ENCODE measurements around the gene PLA2G4E. TPM values are rescaled to one million over a fixed set of nuclear protein-coding genes. Genes with fewer than 3 reads are reported as not detected.

Gene PLA2G4E
- total RNA-seq, 1 donor from 2014 or later = not detected

GRCh38 chr15:42021593-42021992 lies 751 bp upstream of the PLA2G4E start:
- no peaks in the 10 kb centered on the region for H3K9me3 Mint-ChIP-seq

DNA sequence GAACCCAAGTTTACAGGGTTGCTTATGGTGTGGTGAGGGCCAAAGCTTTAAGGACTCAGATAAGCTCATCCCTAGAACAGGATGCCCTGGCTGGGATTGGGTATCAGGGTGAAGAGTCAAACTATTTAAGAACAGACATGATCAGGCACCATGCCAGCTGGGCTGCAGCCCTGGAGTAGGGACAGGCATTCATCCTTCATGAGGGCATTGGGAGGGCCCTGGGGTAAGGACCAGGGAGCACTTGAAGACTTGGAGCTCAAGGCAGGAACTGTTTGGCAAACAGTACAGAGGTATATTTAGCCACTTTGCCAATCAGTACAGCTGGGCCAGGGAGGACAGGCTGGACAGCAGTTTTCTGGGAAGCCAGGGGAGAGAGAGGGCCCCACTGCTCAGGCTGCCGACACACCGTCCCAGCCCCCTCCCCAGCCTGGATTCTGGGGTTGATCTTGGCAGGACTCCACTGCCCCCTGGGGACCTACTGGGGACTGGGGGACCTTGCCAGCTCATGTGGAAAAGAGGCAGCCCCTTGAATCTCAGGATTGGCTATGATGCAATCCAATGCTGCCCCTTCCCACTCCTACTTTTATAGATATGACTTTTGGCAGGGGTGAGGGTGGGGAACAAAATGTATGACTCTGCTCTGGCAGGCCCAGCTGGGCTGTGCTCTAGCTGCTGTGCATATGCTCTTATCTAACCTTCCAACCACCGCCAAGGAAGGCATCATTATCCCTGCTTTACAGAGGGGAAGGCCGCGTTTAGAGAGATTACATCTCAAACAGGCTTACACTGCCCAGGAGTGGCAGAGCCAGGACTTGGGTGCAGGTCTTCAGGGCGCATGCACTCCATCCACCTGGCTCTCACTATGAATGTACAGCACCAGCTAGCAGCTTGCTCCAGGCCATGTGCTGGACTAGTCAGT lies 2.3 kb downstream of the PLA2G4E start:
- H3K36me3 Mint-ChIP-seq (ENCODE audit: low read depth) = no peaks in the 10 kb centered on the region
- no peaks in the 10 kb centered on the region for H3K9me3 Mint-ChIP-seq
- peaks cover 3% of the 10 kb centered on the region for H3K27me3 Mint-ChIP-seq
- no peak overlapping the region for H3K27ac Mint-ChIP-seq
- H3K4me3 Mint-ChIP-seq = no peak overlapping the region
- intact Hi-C loops (cut with micrococcal nuclease) = no loop called here
- H3K4me1 Mint-ChIP-seq = no peaks in the 10 kb centered on the region
- DNase-seq = no peak

More at GRCh38 chr15:42021593-42021992, 751 bp upstream of the PLA2G4E start:
- intact Hi-C loops (cut with micrococcal nuclease) = no loop called here
- no peaks in the 10 kb centered on the region for H3K4me1 Mint-ChIP-seq
- no peak for DNase-seq
- H3K27ac Mint-ChIP-seq = no peak overlapping the region
- peaks cover 9% of the 10 kb centered on the region for H3K27me3 Mint-ChIP-seq
- no peak overlapping the region for H3K4me3 Mint-ChIP-seq
- H3K36me3 Mint-ChIP-seq (ENCODE audit: low read depth) = no peaks in the 10 kb centered on the region

DNA sequence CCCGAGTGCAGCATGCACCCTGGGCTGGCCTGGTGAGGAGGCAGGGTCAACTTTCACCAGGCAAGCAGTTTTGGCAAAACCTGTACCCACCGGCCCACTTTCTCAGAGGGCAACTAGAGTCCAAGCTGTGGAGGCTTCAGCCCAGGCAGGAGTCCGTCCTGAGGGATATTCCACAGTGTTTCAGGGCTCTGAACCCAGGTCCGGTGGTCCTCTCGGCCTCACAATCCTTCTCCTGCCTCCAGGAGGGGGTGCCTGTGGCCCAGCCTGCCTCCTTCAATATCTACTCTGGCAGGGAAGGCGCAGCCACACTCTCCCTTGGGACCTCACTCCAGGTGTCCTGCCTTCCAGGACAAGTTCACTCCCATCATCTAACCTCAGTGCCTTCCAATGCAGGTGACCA lies 3.9 kb downstream of the PLA2G4E start:
- DNase-seq = no peak
- H3K9me3 Mint-ChIP-seq = no peaks in the 10 kb centered on the region
- H3K4me3 Mint-ChIP-seq = no peak overlapping the region
- intact Hi-C loops (cut with micrococcal nuclease) = no loop called here
- peaks cover 3% of the 10 kb centered on the region for H3K27me3 Mint-ChIP-seq
- peaks cover 4% of the 10 kb centered on the region for H3K4me1 Mint-ChIP-seq
- no peak overlapping the region for H3K27ac Mint-ChIP-seq
- H3K36me3 Mint-ChIP-seq (ENCODE audit: low read depth) = no peaks in the 10 kb centered on the region

DNA sequence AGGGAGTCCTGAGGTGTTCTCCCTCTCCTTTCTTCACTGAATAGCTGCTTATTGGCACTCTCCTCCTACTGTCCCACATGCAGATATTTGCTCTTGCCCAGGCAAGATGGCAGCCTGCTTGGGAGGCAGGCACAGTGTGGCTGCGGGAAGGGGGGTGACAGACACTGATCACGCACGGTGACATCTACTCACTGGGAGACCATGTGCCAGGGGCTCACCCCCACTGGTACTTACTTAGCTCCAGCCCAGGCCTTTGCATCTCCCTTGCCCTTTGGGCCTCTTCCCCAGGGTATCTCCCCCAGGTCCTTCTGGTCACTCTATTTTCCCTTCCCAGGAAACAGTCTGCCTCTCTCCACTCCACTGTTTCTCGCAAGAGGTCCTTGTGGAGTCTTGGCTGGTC lies 6.4 kb downstream of the PLA2G4E start:
- Mint-ChIP-seq H3K27ac (no peak overlapping the region), H3K4me3 (no peak overlapping the region), H3K36me3 (ENCODE audit: low read depth) (no peaks in the 10 kb centered on the region), H3K27me3 (peaks cover 3% of the 10 kb centered on the region), H3K9me3 (no peaks in the 10 kb centered on the region), H3K4me1 (peaks cover 21% of the 10 kb centered on the region)
- intact Hi-C loops (cut with micrococcal nuclease) = no loop called here
- DNase-seq = no peak

- H3K27me3 Mint-ChIP-seq = peaks cover 3% of the 10 kb centered on the region
- peaks cover 26% of the 10 kb centered on the region for H3K4me1 Mint-ChIP-seq
- intact Hi-C loops (cut with micrococcal nuclease) = no loop called here
- no peak overlapping the region for H3K27ac Mint-ChIP-seq
- no peak for DNase-seq
- H3K4me3 Mint-ChIP-seq = no peak overlapping the region
- H3K9me3 Mint-ChIP-seq = no peaks in the 10 kb centered on the region
- no peaks in the 10 kb centered on the region for H3K36me3 Mint-ChIP-seq (ENCODE audit: low read depth)
Measured at GRCh38 chr15:42012928-42013482, 7.8 kb downstream of the PLA2G4E start.

GRCh38 chr15:42012241-42012640 lies 8.6 kb downstream of the PLA2G4E start:
- peak overlapping the region; percentile 39 for H3K27ac Mint-ChIP-seq

GRCh38 chr15:42011074-42011473 lies 9.8 kb downstream of the PLA2G4E start:
- Mint-ChIP-seq H3K9me3 (no peaks in the 10 kb centered on the region), H3K36me3 (ENCODE audit: low read depth) (no peaks in the 10 kb centered on the region), H3K27ac (peak overlapping the region; percentile 73), H3K27me3 (no peaks in the 10 kb centered on the region), H3K4me1 (peaks cover 31% of the 10 kb centered on the region), H3K4me3 (no peak overlapping the region)
- intact Hi-C loops (cut with micrococcal nuclease) = no loop called here
- no peak for DNase-seq

More at GRCh38 chr15:42012241-42012640, 8.6 kb downstream of the PLA2G4E start:
- Mint-ChIP-seq H3K4me3 (no peak overlapping the region), H3K27me3 (no peaks in the 10 kb centered on the region), H3K36me3 (ENCODE audit: low read depth) (no peaks in the 10 kb centered on the region), H3K4me1 (peaks cover 29% of the 10 kb centered on the region), H3K9me3 (no peaks in the 10 kb centered on the region)
- intact Hi-C loops (cut with micrococcal nuclease) = no loop called here
- no peak for DNase-seq

DNA sequence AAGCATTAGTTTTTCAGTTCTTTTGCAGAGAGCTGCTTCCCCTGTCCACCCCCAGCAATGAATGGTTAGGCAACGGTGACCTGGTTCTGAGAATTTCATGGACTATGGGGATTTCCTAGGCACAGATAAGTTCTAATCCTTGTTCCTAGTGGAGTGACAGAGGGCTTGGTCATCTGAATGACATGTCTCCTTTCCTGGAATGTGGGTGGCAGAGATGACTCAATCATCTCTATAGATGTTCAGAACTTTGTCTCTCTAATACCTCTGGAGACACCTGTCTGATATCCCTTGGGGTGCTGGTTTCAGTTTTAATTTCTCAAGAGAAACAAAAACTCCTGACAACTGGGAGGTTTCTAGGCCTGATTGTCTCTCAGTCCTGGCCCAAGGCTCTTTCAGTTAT lies 10.4 kb downstream of the PLA2G4E start:
- no peaks in the 10 kb centered on the region for H3K9me3 Mint-ChIP-seq
- peak; percentile 65 for DNase-seq
- H3K27me3 Mint-ChIP-seq = no peaks in the 10 kb centered on the region
- peak overlapping the region; percentile 14 for H3K4me3 Mint-ChIP-seq
- peak overlapping the region; percentile 73 for H3K27ac Mint-ChIP-seq
- no peaks in the 10 kb centered on the region for H3K36me3 Mint-ChIP-seq (ENCODE audit: low read depth)
- H3K4me1 Mint-ChIP-seq = peaks cover 33% of the 10 kb centered on the region
- intact Hi-C loops (cut with micrococcal nuclease) = no loop called here

GRCh38 chr15:42009474-42009873 lies 11.4 kb downstream of the PLA2G4E start:
- no peaks in the 10 kb centered on the region for H3K9me3 Mint-ChIP-seq
- no peak overlapping the region for H3K27ac Mint-ChIP-seq
- no peaks in the 10 kb centered on the region for H3K27me3 Mint-ChIP-seq
- H3K4me3 Mint-ChIP-seq = no peak overlapping the region
- no peaks in the 10 kb centered on the region for H3K36me3 Mint-ChIP-seq (ENCODE audit: low read depth)
- intact Hi-C loops (cut with micrococcal nuclease) = no loop called here
- H3K4me1 Mint-ChIP-seq = peaks cover 33% of the 10 kb centered on the region
- DNase-seq = no peak

DNA sequence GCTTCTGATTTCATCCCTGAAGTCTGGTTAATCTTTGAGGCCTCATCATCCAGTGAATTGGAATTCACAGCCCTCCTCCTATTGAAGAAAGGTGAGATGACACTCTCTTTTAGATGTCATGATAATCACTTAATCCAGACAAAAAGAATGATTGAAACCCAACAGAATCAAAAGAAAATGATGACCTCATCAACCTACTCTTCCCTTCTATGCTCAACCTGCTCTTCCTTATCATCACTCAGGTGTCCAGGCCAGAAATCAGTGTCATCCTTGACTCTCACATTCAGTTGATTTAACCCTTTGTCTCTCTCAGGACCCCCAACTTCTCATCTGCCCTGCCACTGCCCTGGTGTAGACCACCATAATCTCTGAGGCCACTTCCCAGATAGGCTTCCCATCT lies 11.8 kb downstream of the PLA2G4E start:
- no peak for DNase-seq
- Mint-ChIP-seq H3K27ac (peak overlapping the region; percentile 14), H3K36me3 (ENCODE audit: low read depth) (no peaks in the 10 kb centered on the region), H3K4me1 (peaks cover 33% of the 10 kb centered on the region), H3K4me3 (no peak overlapping the region), H3K9me3 (no peaks in the 10 kb centered on the region), H3K27me3 (no peaks in the 10 kb centered on the region)
- intact Hi-C loops (cut with micrococcal nuclease) = no loop called here

DNA sequence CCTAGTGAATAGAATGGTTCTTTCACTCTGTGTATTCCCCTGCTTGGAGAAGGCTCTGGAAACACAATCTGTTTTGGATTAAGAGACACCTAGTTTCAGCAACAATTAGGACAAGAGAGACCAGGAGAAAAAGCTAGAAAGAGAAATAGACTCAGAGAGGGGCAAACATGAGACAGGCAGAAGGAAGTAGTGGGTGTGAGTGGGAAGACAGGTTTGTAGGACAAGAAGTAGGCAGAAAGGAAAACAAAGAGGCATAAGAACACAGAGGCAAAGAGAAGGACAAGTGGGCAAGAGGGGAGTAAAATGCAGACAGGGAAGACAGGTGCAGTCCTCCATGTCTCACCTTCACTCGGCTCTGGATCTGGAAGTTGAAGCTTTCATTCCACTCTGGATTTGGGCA lies 13.5 kb downstream of the PLA2G4E start:
- Mint-ChIP-seq H3K4me1 (peaks cover 33% of the 10 kb centered on the region), H3K9me3 (no peaks in the 10 kb centered on the region), H3K27ac (no peak overlapping the region), H3K4me3 (no peak overlapping the region), H3K36me3 (ENCODE audit: low read depth) (no peaks in the 10 kb centered on the region), H3K27me3 (peaks cover 2% of the 10 kb centered on the region)
- intact Hi-C loops (cut with micrococcal nuclease) = no loop called here
- no peak for DNase-seq

DNA sequence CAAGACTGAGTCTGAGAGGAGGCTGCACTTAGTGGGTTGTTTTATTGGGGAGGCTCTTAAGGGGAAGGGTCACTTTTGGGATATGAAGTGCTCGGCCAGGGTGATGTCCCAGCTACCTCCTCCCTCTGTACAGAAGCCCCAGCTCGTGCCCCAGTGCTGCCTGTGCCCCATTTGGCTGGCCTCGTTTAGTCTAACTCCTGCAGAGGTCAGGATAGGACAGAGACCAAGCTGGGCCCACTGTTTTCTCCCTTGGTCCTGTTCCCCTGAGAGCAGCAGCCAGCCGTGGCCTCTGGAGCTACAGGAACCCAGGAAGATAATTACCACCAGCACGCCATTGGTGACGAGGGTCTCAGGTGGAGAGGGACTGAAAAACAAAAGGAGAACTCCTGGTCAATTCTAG lies 18.5 kb downstream of the PLA2G4E start:
- Mint-ChIP-seq H3K27ac (no peak overlapping the region), H3K27me3 (peaks cover 5% of the 10 kb centered on the region), H3K4me3 (no peak overlapping the region), H3K9me3 (no peaks in the 10 kb centered on the region), H3K4me1 (peaks cover 10% of the 10 kb centered on the region), H3K36me3 (ENCODE audit: low read depth) (no peaks in the 10 kb centered on the region)
- no peak for DNase-seq
- intact Hi-C loops (cut with micrococcal nuclease) = no loop called here

GRCh38 chr15:42001236-42001635 lies 19.6 kb downstream of the PLA2G4E start:
- Mint-ChIP-seq H3K27me3 (peaks cover 5% of the 10 kb centered on the region), H3K4me3 (no peak overlapping the region), H3K36me3 (ENCODE audit: low read depth) (no peaks in the 10 kb centered on the region), H3K4me1 (peaks cover 7% of the 10 kb centered on the region), H3K27ac (no peak overlapping the region), H3K9me3 (no peaks in the 10 kb centered on the region)
- intact Hi-C loops (cut with micrococcal nuclease) = no loop called here
- no peak for DNase-seq

Measured in activated CD4-positive, alpha-beta T cell treated with anti-CD3 and anti-CD28 coated beads, Interleukin-2, amount 10 ng/mL, durations not matched to agents 24 days and 14 days (primary cell).